Fibroblast of skin of abdomen (primary cell): ENCODE measurements around the gene SLC23A1.
"Not testable (repeated sequence)": the region's sequence is repeated elsewhere in the genome, so short reads cannot be mapped to it uniquely, and the experiment has no call there.

Experiments used
- DNase-seq: peaks from one replicate; pipeline ENCODE4 v3.0.0-alpha.2; 2013

Gene SLC23A1

DNA sequence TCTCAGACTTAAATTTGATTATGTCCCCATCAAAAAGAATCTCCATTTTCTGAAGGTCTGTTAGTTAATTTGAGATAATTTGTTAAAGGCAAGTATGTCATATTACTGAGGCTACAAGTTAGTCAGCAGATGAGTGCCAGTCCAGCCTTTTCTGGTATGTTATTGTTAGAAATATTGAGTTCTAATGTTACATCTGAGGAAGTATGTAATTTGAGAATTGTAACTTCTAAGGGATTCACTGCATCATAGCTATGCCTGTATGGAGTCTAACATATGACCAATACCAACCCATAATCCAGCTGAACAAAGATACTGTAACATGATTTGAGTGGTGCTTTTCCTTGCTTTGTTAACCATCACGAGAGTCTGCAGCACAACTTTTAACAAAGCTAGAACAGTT is 13.9 kb downstream of the SLC23A1 start:
- peak; percentile 63 for DNase-seq

DNA sequence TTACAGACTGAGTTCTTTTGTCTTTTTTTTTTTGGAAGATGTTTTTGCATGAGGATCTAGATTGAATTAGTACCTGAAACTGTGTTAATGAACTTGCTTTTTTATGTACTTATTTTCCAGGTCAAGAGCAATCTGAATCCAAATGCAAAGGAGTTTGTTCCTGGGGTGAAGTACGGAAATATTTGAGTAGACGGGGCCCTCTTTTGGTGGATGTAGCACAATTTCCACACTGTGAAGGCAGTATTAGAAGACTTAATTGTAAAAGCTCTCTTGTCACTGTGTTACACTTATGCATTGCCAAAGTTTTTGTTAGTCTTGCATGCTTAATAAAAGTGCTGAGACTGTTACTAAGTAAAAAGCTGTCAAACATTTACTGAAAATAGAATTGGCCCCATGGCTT is 14.5 kb downstream of the SLC23A1 start:
- no peak for DNase-seq

DNA sequence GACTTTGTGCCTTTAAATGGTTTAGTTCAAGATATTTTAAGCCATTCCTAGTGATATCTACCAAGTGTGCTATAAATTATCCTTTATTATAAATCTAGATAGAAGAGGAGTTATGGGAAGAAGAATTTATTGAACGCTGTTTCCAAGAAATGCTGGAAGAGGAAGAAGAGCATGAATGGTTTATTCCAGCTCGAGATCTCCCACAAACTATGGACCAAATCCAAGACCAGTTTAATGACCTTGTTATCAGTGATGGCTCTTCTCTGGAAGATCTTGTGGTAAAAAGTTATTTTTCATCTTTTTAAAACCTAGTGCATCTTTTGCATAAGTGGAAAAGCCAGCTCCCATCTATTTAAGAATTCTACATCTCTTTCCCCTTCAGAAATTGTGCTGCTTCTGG is 18.6 kb downstream of the SLC23A1 start:
- DNase-seq = no peak

DNA sequence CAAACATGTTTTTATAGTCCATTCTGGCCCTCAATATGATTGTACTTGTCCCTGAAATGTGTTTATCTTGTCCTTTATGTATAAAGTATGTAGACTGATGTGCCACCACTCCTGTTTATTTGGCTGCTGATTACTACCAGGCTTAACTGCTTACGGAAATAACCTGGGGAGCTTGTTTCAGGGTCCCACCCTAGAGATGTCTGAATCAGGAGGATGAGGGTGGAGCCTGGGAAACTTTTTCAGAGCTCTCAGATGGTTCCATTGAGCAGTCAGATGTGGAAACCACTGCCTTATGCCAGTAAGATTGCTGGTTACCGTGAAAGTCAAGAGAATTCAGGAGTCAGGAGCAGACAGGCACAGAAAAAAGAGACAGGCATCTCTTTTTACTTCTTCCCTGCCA is 19.2 kb downstream of the SLC23A1 start:
- DNase-seq = no peak

DNA sequence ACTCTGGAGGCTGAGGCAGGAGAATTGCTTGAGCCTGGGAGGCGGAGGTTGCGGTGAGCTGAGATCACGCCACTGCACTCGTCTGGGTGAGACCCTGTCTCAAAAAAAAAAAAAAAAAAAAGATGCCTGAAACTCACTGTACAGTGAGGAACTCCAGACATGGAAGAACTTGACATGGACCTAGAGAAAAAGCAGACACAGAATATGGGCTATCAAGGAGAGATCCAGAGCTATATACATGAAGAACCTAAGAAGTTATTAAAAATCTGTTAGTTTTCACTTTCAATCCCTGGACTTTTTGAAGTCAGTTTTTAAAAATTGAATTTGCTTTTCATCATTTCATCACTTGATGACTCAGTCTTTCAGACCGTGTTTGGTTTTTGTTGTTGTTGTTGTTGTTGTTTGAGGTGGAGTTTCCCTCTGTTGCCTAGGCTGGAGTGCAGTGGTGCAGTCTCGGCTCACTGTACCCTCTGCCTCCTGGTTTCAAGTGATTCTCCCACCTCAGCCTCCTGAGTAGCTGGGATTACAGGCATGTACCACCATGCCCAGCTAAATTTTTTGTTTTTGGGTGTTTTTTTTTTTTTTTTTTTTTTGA is 21.2 kb downstream of the SLC23A1 start:
- DNase-seq = no peak

DNA sequence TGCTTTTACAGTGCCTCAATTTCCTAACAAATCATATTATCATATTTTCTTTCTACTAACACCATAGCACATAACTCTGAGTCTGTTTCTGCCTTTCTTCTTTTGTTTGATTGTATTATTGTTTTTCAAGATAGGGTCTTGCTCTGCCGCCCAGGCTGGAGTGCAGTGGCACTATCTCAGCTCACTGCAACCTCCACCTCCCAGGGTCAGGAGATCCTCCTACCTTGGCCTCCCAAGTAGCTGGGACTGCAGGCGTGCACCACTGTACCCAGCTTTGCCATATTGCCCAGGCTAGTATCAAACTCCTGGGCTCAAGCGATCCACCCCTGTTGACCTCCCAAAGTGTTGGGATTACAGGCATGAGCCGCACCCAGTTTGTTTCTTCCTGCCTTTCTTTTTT is 22.7 kb downstream of the SLC23A1 start:
- no peak for DNase-seq

DNA sequence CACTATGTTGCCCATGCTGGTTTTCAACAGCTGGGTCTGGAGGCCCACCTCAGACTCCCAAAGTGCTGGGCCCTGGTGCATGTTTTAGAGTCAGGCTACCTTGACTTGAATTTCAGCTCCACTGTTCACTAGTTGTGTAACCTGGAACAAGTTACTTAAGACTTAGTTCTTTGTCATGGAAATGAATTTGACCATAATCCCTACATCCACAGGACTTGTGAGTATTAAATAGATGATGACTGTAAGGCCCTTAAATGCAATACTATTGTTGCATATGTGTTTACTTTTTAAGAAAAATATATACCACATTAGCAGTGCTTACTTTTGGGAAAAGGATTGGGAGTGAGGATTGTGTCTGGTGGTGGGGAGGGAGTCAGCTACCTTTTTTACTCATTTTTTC is 25.0 kb downstream of the SLC23A1 start:
- no peak for DNase-seq

DNA sequence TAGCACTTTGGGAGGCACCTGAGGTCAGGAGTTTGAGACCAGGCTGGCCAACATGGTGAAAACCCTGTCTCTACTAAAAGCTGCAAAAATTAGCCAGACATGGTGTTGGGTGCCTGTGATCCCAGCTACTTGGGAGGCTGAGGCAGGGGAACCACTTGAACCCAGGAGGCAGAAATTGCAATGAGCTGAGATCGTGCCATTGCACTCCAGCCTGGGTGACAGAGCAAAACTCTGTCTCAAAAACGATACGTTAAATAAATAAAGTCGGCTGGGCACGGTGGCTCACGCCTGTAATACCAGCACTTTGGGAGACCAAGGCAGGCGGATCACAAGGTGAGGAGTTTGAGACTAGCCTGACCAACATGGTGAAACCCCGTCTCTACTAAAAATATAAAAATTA is 27.2 kb downstream of the SLC23A1 start:
- not testable (repeated sequence) for DNase-seq

DNA sequence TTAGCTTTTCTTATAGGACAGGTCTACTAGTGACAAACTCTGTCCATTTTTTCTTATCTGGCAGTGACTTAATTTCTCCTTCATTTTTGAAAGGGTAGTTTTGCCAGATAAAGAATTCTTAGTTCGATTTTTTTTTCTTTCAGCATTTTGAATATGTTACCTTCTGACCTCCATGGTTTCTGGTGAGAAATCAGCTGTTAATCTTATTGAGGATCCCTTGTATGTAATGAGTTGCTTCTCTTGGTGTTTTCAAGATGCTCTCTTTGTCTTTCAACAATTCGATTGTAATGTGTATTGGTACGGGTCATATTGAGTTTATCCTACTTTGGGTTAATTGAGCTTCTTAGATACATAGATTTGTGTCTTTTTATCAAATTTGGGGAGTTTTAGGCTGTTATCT is 28.9 kb downstream of the SLC23A1 start:
- DNase-seq = no peak

DNA sequence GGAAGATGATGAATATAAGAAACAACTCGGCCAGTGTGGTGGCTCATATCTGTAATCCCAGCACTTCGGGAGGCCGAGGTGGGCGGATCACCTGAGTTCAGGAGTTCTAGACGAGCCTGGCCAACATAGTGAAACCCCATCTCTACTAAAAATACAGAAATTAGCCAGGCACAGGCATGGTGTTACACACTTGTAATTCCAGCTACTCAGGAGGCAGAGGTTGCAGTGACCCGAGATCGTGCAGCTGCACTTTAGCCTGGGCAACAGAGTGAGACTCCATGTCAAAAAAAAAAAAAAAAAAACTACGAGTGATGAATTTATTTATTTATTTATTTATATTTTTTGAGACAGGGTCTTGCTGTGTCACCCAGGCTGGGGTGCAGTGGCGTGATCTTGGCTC is 35.2 kb downstream of the SLC23A1 start:
- DNase-seq = not testable (repeated sequence)

DNA sequence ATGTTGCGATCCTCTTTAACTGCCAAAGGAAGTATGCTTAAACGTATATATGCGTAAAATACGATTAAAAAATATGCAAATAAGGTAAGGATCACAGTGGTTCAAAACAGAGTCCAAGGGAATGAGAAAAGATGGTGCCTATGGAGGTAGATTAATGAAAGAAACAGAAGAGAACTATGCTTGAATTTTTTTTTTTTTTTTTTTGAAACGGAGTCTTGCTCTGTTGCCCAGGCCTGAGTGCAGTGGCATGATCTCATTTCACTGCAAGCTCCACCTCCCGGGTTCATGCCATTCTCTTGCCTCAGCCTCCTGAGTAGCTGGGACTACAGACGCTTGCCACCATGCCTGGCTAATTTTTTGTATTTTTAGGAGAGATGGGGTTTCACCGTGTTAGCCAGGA is 37.7 kb downstream of the SLC23A1 start:
- not testable (repeated sequence) for DNase-seq

DNA sequence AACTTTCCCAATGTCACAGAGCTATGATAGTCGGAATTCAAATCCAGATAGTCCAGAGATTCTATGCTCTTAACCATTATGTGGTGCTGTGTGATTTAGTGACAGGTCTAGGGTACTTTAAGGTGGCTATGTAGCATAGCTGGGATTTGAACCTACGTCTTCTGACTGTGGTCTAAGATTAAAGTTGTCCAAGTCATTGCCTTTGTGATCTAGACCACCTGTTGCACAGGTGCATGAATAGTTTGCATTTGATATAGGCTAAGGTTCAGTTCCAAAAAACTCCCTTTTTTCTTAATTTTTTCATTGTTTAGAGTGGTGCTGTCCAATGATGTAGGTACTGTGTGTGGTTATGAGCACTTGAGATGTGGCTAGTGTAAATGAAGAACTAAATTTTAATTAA is 38.9 kb downstream of the SLC23A1 start:
- no peak for DNase-seq

DNA sequence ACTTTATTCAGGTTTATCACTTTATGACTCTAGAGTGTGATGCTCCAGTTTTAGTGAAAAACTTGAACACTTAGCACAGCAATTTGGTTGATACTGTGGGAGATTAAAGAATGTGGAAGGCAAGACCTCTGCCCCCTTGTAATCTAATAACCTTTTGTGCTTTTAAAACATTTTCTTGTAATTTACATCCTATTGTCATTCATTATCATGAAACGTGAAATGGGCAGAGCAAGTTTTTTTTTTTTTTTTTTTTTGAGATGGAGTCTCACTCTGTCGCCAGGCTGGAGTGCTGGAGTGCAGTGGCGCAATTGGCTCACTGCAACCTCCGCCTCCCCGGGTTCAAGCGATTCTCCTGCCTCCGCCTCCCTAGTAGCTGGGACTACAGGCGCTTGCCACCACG is 39.6 kb downstream of the SLC23A1 start:
- DNase-seq = no peak

DNA sequence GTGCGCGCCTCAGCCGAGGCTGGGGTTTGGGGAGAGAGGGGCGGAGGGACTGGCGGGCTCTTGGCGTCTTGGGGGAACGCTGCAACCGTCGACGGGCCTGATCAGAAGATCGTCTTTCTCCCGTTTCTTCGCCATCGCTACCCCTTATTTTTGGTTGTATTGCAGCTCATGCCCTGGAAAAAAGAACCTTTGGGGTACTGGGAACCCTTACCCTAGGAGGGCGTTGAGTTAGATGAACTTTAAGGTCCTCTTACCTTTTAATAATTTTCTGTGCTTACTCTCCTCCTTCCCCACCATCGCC is 40.7 kb downstream of the SLC23A1 start:
- no peak for DNase-seq

DNA sequence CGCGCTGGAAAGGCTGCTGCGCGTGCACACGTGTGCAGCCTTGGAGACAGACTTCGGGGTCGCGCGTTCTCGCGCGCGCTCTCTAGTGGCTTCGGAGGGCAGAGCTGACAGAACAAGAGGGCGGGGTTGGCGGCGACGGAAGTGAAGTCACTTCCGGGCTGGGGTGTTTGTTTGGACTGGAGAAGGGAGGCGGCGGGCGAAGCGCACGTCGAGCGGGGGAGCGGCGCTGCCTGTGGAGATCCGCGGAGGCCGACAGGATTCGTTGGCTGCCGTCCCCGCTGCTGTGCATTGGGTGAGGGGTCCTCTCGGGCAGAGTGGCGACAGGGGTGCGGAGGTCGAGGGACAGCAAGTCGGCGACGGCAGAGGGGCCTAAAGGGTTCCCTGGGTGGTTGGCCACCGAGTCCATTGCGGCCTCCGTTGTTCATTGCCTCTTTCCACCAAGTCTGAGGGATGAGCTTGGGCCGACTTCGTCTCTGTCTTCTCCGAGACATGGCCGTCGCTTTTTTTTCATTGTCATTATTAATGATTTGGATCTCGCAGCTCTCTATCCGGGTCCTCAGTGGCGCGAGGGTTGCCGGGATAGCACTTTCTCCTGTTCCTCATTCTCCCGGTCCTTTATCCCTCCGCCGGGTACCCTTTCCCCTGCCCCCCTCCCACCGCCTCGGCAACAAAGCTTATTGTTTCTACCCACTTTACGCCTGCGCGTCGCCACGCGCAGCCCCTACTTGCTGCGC is 41.2 kb downstream of the SLC23A1 start, which contains the start of gene PAIP2:
Gene PAIP2, plus strand, starts transcription at position 166 of the 734 bp plus-strand sequence. CDS start 21,931 bp downstream, outside the sequence.
- DNase-seq = peak; percentile 98

DNA sequence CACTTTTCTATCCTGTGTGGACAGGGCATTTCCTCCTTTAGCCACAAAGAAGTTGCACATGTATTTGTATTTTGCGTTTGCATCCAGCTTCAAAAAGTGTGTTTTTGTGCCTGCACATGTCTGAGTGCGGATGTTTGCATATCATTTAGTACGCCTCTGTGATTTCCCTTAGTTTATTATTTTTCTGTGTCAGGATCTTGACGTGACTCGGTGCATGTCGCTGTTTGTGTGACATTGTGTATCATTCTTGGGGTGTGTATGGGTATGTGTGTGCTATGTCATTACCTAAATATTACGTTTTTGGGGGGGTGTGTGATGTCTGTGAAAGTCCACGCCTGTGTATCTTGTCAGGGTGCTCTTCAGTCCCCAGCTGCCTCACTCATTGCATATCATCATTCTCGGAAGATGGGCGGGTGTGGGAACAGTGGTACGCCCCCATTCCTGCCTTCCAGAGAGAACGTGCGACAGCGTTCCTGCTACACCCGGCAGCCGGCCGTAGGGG is 41.9 kb downstream of the SLC23A1 start:
- DNase-seq = no peak

DNA sequence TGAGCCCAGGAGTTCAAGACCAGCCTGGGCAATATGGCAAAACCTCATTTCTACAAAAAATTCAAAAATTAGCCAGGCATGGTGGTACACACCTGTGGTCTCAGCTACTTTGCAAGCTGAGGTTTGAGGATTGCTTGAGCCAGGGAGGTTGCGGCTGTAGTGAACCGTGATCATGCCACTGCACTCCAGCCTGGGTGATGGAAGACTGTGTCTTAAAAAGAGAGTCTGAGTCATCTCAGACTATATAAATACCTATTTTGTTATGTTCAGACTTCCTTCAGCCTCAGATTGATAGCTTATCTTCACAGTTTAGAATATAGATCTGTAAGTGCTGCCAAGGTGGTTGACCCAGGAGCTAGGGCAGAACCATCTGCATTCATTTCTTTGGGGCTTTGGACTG is 43.0 kb downstream of the SLC23A1 start:
- peak; percentile 3 for DNase-seq

DNA sequence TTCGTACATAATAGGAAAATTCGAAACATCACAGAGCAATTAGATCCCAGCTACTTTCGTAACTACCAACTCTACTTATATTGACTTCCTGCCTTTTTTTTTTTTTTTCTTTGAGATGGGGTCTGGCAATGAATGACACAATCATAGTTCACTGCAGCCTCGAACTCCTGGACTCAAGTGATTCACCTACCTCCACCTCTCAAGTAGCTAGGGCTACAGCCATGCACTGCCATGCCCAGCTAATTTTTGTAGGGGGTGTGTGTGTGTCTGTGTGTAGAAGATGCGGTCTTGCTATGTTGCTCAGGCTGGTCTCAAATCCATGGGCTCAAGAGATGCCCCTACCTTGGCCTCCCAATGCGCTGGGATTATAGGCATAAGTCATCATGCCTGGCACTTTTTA is 47.3 kb downstream of the SLC23A1 start:
- DNase-seq = peak; percentile 1
